NT2/D1 (cell line): ENCODE results near the gene TMEM145.

Source experiments
- YY1 ChIP-seq: IDR thresholded peaks from 2 replicates; pipeline ENCODE4 v1.6.1; 2011; ENCODE audit not compliant: insufficient read length, insufficient read depth
- ZNF274 ChIP-seq: IDR thresholded peaks from 2 replicates; pipeline ENCODE4 v1.6.1; 2011; ENCODE audit warnings: mild to moderate bottlenecking, low read depth, low read length

GRCh38 chr19:42276821-42277220 is 36.3 kb upstream of the TMEM145 start:
- TF ChIP-seq ZNF274 = no peak
- no peak for TF ChIP-seq YY1
